Mucosa of descending colon (tissue), 3 donors: Measurements from ENCODE around the gene IFNGR2. TPM values are rescaled to one million over a fixed set of nuclear protein-coding genes. Genes with fewer than 3 reads are reported as not detected.

Experiments
- ATAC-seq: fragments of 200-7000 bp; cut with Tn5 transposase; one replicate; pipeline ENCODE4 v1.9.1; 2020; ENCODE audit warnings: mild to moderate bottlenecking, moderate library complexity
- DNase-seq, 3 donors: peaks; one replicate each; pipeline ENCODE4 v3.0.0-alpha.2; 2020
- H3K36me3 ChIP-seq: fragments of 200-600 bp; one replicate; pipeline ENCODE4 v1.8.0; 2021; ENCODE audit warnings: low read depth, mild to moderate bottlenecking
- H3K4me1 ChIP-seq: fragments of 200-600 bp; one replicate; pipeline ENCODE4 v1.8.0; 2021; ENCODE audit warnings: low read depth, mild to moderate bottlenecking
- H3K4me3 ChIP-seq: fragments of 200-600 bp; one replicate; pipeline ENCODE4 v1.8.0; 2021; ENCODE audit warnings: mild to moderate bottlenecking
- H3K9me3 ChIP-seq: fragments of 200-600 bp; one replicate; pipeline ENCODE4 v1.8.0; 2021; ENCODE audit warnings: mild to moderate bottlenecking
- CTCF ChIP-seq: fragments of 200-600 bp; IDR thresholded peaks from one replicate; pipeline ENCODE4 v1.8.0; 2022; ENCODE audit warnings: antibody characterized with exemption, mild to moderate bottlenecking
- intact Hi-C, 2 donors: fragments of 100-400 bp; cut with DNase I in 1 of 2; cut with micrococcal nuclease in 1 of 2; formaldehyde crosslinking; loops; one replicate each; pipeline versions ENCODE4 v1.11.0 to v1.11.1; 2022; cut with DNase I, micrococcal nuclease
- total RNA-seq, 3 donors: library from RNA; stranded (reverse); fragmentation: NEBNext Ultra II Directional in 2 of 3; extraction: Animal tissue kit (Norgen Biotek cat#: 25700) in 2 of 3; gene quantifications; one replicate each; pipeline versions ENCODE4 v1.2.1 to v1.2.4, GENCODE V29; 2021 to 2023
- donor health status: DM: no; HTN: no; CAD: no; lungs with moderate emphysema.
- donor health status: DM: no; HTN: no; CAD: no.
- donor health status: DM: no; HTN: yes; CAD: no.

Gene IFNGR2
- total RNA-seq, 3 donors from 2014 or later: 56.3 to 155 (median 87.8) TPM

GRCh38 chr21:33412832-33413519 is 9.8 kb downstream of the IFNGR2 start:
- H3K4me3 ChIP-seq: no peak overlapping the region

GRCh38 chr21:33414068-33414467 is 10.9 kb downstream of the IFNGR2 start:
- TF ChIP-seq CTCF: no peak
- H3K4me1 ChIP-seq: peaks cover 27% of the 10 kb centered on the region
- intact Hi-C loops: no loop called here
- no peak for DNase-seq
- no peaks in the 10 kb centered on the region for H3K36me3 ChIP-seq
- no peak for ATAC-seq
- no peaks in the 10 kb centered on the region for H3K9me3 ChIP-seq
- H3K4me3 ChIP-seq: no peak overlapping the region

More at GRCh38 chr21:33412832-33413519, 9.8 kb downstream of the IFNGR2 start:
- no peak for TF ChIP-seq CTCF
- ATAC-seq (peak; percentile 48), DNase-seq (peak in 1 of 3 donors; percentile 58)
- Histone ChIP-seq H3K9me3 (no peaks in the 10 kb centered on the region), H3K36me3 (no peaks in the 10 kb centered on the region), H3K4me1 (peaks cover 27% of the 10 kb centered on the region)
- intact Hi-C loops: no loop called here

GRCh38 chr21:33414926-33415325 is 11.7 kb downstream of the IFNGR2 start:
- H3K4me1 ChIP-seq: peaks cover 27% of the 10 kb centered on the region
- no peaks in the 10 kb centered on the region for H3K36me3 ChIP-seq
- H3K9me3 ChIP-seq: no peaks in the 10 kb centered on the region
- H3K4me3 ChIP-seq: no peak overlapping the region
- ATAC-seq: no peak
- DNase-seq: no peak
- no peak for TF ChIP-seq CTCF
- intact Hi-C loops: no loop called here

- Histone ChIP-seq H3K4me3 (no peak overlapping the region), H3K4me1 (peaks cover 7% of the 10 kb centered on the region), H3K36me3 (no peaks in the 10 kb centered on the region), H3K9me3 (no peaks in the 10 kb centered on the region)
- intact Hi-C loops: no loop called here
- ATAC-seq: no peak
- DNase-seq: no peak
- TF ChIP-seq CTCF: no peak
These were observed 15.5 kb downstream of the IFNGR2 start for GRCh38 chr21:33418691-33419090.

GRCh38 chr21:33419538-33420123 is 16.4 kb downstream of the IFNGR2 start:
- no peaks in the 10 kb centered on the region for H3K36me3 ChIP-seq
- DNase-seq (no peak), ATAC-seq (peak; percentile 61)
- H3K4me3 ChIP-seq: no peak overlapping the region
- H3K4me1 ChIP-seq: peaks cover 7% of the 10 kb centered on the region
- no peaks in the 10 kb centered on the region for H3K9me3 ChIP-seq
- intact Hi-C loops: no loop called here
- TF ChIP-seq CTCF: no peak
